Panc1 (cell line): ENCODE data around the gene SHC4. TPM values are rescaled to one million over a fixed set of nuclear protein-coding genes. Genes with fewer than 3 reads are reported as not detected.
"Not testable (repeated sequence)": the region's sequence is repeated elsewhere in the genome, so short reads cannot be mapped to it uniquely, and the experiment has no call there.

Experiments used
- ATAC-seq: fragments of 200-7000 bp; cut with Tn5 transposase; 2 replicates; pipeline ENCODE4 v1.9.1; 2020; ENCODE audit warnings: mild to moderate bottlenecking, moderate library complexity
- BruUV-seq: library from RNA; stranded (reverse); fragments of 400-500 nt; replicated peaks from 2 replicates; lab custom pipeline; 2021; lab: Mats Ljungman, UMichigan
- CTCF ChIA-PET: fragments of 300-600 bp; sonication (Branson Sonifier 250); formaldehyde crosslinking; loops from one replicate; lab custom pipeline; 2022; ENCODE audit warnings: antibody characterized with exemption; lab: Charles Lee
- POLR2A ChIA-PET: fragments of 300-600 bp; sonication (Branson Sonifier 250); formaldehyde crosslinking; loops from one replicate; lab custom pipeline; 2022; ENCODE audit warnings: antibody characterized with exemption; lab: Charles Lee
- DNase-seq: peaks from one replicate; pipeline ENCODE4 v3.0.0-alpha.2; 2010; ENCODE audit warnings: low read depth, low spot score
- H3K27ac ChIP-seq: 2 replicates; pipeline ENCODE4 v1.5.1; 2011; ENCODE audit warnings: mild to moderate bottlenecking, low read length, inconsistent platforms
- H3K27me3 ChIP-seq: fragments of 200-500 bp; sonication (Bioruptor generic); 2 replicates; pipeline ENCODE4 v1.6.0; 2014; ENCODE audit warnings: low read length, inconsistent platforms; ENCODE audit not compliant: control insufficient read depth, insufficient read depth
- H3K36me3 ChIP-seq: fragments of 200-500 bp; sonication (Bioruptor generic); 2 replicates; pipeline ENCODE4 v1.5.1; 2014; ENCODE audit warnings: inconsistent platforms, mild to moderate bottlenecking, low read length, moderate library complexity; ENCODE audit not compliant: control insufficient read depth, insufficient read depth
- H3K4me1 ChIP-seq: 2 replicates; pipeline ENCODE4 v1.5.1; 2011; ENCODE audit warnings: inconsistent platforms, mild to moderate bottlenecking, low read length, moderate library complexity; ENCODE audit not compliant: control insufficient read depth, insufficient read depth
- H3K4me3 ChIP-seq, 2 experiments: 2 replicates each; pipeline ENCODE4 v1.5.1; 2011 to 2012; ENCODE audit warnings: low read depth in 2 of 2, low read length in 2 of 2, mild to moderate bottlenecking in 2 of 2, inconsistent platforms in 1 of 2, moderate library complexity in 1 of 2
- H3K9me3 ChIP-seq: fragments of 200-500 bp; sonication (Bioruptor generic); 2 replicates; pipeline ENCODE4 v1.5.1; 2014; ENCODE audit warnings: low read depth, mild to moderate bottlenecking, inconsistent platforms, low read length, moderate library complexity; ENCODE audit not compliant: control insufficient read depth, insufficient read depth
- CTCF ChIP-seq: fragments of 450-650 bp; IDR thresholded peaks from 2 replicates; pipeline ENCODE4 v1.5.1; 2017; ENCODE audit warnings: mild to moderate bottlenecking
- REST ChIP-seq, 2 experiments: IDR thresholded peaks; 2 replicates each; pipeline ENCODE4 v1.6.1; 2011 to 2012; ENCODE audit warnings: low read depth in 2 of 2, control low read depth in 1 of 2, low read length in 1 of 2, mild to moderate bottlenecking in 1 of 2, moderate library complexity in 1 of 2; ENCODE audit not compliant: insufficient read depth in 1 of 2
- SIN3A ChIP-seq: IDR thresholded peaks from 2 replicates; pipeline ENCODE4 v1.6.1; 2012; ENCODE audit warnings: low read depth, mild to moderate bottlenecking, low read length, moderate library complexity, borderline replicate concordance; ENCODE audit not compliant: insufficient read depth
- in situ Hi-C: cut with HindIII; loops from 2 replicates; pipeline ENCODE4 v1.10.0; 2016; ENCODE audit warnings: low sequenced_read_pairs, low pct_unique_long_range_greater_than_20kb
- intact Hi-C: fragments of 100-400 bp; cut with micrococcal nuclease; formaldehyde crosslinking; loops from one replicate; pipeline ENCODE4 v1.10.0; 2022; ENCODE audit not compliant: unreplicated experiment
- total RNA-seq: library from RNA; stranded (reverse); gene quantifications from one replicate; pipeline ENCODE4 v1.2.1, GENCODE V29; 2021; ENCODE audit not compliant: unreplicated experiment

Gene SHC4
- total RNA-seq, 1 experiment from 2014 or later: 0.10 TPM

- Histone ChIP-seq H3K4me1 (no peaks in the 10 kb centered on the region), H3K4me3 (no peak overlapping the region), H3K36me3 (no peaks in the 10 kb centered on the region), H3K27ac (no peak overlapping the region), H3K27me3 (no peaks in the 10 kb centered on the region), H3K9me3 (no peaks in the 10 kb centered on the region)
- ChIA-PET CTCF (no interaction called here), POLR2A (no interaction called here)
- no TSS peak for BruUV-seq
- intact Hi-C loops: no loop called here
- ATAC-seq (no peak), DNase-seq (no peak)
- TF ChIP-seq SIN3A (no peak), CTCF (peak; percentile 8; the same call in 1 of the 2 replicates)
- in situ Hi-C loops: no loop called here
These were observed 49.0 kb downstream of the SHC4 start for GRCh38 chr15:48914717-48915116.

GRCh38 chr15:48913141-48913540 is 50.6 kb downstream of the SHC4 start:
- no peak overlapping the region for H3K4me3 ChIP-seq
- H3K9me3 ChIP-seq: no peaks in the 10 kb centered on the region
- intact Hi-C loops (no loop called here), in situ Hi-C loops (no loop called here)
- no peaks in the 10 kb centered on the region for H3K36me3 ChIP-seq
- no peak overlapping the region for H3K27ac ChIP-seq
- no peaks in the 10 kb centered on the region for H3K27me3 ChIP-seq
- ATAC-seq (no peak), DNase-seq (no peak)
- ChIA-PET CTCF (no interaction called here), POLR2A (no interaction called here)
- no peaks in the 10 kb centered on the region for H3K4me1 ChIP-seq
- no TSS peak for BruUV-seq
- no peak for TF ChIP-seq REST (IDR thresholded peaks at IDR 0.05; ENCODE audit: insufficient read depth in 1 of 2, low read depth in 2 of 2, low read length in 1 of 2)

- H3K27ac ChIP-seq, CTCF ChIA-PET, H3K36me3 ChIP-seq, H3K4me1 ChIP-seq, intact Hi-C loops, H3K9me3 ChIP-seq, BruUV-seq, H3K27me3 ChIP-seq, POLR2A ChIA-PET, DNase-seq, ATAC-seq, in situ Hi-C loops, H3K4me3 ChIP-seq: not testable (repeated sequence)
These were observed 53.2 kb downstream of the SHC4 start for GRCh38 chr15:48910554-48910953.

GRCh38 chr15:48909313-48909712 is 54.4 kb downstream of the SHC4 start:
- H3K4me3 ChIP-seq, H3K9me3 ChIP-seq, ATAC-seq, H3K27ac ChIP-seq, H3K36me3 ChIP-seq, CTCF ChIA-PET, intact Hi-C loops, H3K27me3 ChIP-seq, in situ Hi-C loops, H3K4me1 ChIP-seq, DNase-seq, POLR2A ChIA-PET, BruUV-seq: not testable (repeated sequence)
